ENCODE data around the gene TIAM1. TPM values are rescaled to one million over a fixed set of nuclear protein-coding genes. Genes with fewer than 3 reads are reported as not detected.

Gene TIAM1
- total RNA-seq, 4 donors from 2014 or later, result 5.4 to 10.6 (median 6.0) TPM

DNA sequence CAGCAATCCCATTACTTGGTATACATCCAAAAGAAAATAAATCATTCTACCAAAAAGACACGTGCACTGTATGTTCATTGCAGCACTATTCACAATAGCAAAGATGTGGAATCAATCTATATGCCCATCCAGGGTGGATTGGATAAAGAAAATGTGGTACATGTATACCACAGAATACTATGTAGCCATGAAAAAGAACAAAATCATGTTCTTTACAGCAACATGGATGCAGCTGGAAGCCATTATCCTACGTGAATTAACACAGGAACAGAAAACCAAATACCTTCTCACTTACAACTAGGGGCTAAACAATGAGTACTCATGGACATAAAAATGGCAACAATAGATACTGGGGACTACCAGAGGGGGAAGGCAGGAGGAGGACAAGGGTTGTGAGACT lies 147.3 kb downstream of the TIAM1 start:
- intact Hi-C loops (cut with DNase I), result loop anchor here (5.0 kb wide), 1 partner anchor 406 kb away; no protein-coding TSS in a partner anchor
- WGBS, result 79% methylated on average over 2 of the region's 2 CpGs

DNA sequence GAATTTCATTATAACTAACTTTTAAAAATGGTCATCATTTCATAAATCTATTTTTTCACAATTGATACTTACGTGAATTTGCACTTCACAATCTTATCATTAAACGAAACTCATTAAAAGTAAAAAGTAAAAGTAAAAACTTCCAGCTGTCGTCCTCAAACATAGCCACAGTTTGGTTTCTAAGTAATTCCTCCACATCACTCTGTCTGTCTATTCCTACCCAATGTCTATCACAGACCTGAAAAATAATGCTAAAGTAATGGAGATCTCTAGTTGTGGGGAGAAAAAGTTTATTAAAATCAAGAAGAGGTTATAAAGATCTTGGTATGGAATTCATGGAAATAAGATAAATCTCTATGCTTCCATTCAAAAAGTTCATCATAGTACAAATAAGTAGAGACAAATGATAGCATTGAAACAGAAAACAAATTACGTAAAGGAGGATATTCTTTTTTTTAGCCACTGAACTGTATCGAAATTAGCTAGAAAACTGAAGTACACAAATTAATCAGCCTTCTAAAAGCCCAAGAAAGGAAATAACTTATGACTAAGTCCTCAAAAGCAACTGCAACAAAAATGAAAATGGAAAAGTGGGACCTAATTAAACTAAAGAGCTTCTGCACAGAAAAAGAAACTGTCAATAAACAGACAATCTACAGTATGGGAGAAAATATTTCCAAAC lies 148.6 kb downstream of the TIAM1 start:
- H3K36me3 ChIP-seq, result no peaks in the 10 kb centered on the region
- no peaks in the 10 kb centered on the region for H3K9me3 ChIP-seq
- no peak overlapping the region for H3K27ac ChIP-seq (replicated peaks in 1 of 4)
- H3K4me1 ChIP-seq, result no peaks in the 10 kb centered on the region
- no peak for TF ChIP-seq POLR2A (IDR thresholded peaks at IDR 0.05; ENCODE audit: low read depth)
- no peak for TF ChIP-seq EP300 (IDR thresholded peaks at IDR 0.05)
- no peak for TF ChIP-seq POLR2AphosphoS5 (IDR thresholded peaks at IDR 0.05)
- TF ChIP-seq, protein P1, sequence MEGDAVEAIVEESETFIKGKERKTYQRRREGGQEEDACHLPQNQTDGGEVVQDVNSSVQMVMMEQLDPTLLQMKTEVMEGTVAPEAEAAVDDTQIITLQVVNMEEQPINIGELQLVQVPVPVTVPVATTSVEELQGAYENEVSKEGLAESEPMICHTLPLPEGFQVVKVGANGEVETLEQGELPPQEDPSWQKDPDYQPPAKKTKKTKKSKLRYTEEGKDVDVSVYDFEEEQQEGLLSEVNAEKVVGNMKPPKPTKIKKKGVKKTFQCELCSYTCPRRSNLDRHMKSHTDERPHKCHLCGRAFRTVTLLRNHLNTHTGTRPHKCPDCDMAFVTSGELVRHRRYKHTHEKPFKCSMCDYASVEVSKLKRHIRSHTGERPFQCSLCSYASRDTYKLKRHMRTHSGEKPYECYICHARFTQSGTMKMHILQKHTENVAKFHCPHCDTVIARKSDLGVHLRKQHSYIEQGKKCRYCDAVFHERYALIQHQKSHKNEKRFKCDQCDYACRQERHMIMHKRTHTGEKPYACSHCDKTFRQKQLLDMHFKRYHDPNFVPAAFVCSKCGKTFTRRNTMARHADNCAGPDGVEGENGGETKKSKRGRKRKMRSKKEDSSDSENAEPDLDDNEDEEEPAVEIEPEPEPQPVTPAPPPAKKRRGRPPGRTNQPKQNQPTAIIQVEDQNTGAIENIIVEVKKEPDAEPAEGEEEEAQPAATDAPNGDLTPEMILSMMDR (IDR thresholded peaks at IDR 0.05), result no peak
- no peak overlapping the region for H3K4me3 ChIP-seq
- 68% methylated on average over 5 of the region's 5 CpGs for WGBS
- peaks cover 0 to 19% (median 0%) of the 10 kb centered on the region in 4 donors for H3K27me3 ChIP-seq
- intact Hi-C loops (cut with DNase I), result loop anchor here (5.0 kb wide), 1 partner anchor 407 kb away; no protein-coding TSS in a partner anchor
- no peak for DNase-seq (ENCODE audit: extremely low spot score)

More for the DNA sequence above, 147.3 kb downstream of the TIAM1 start:
- Histone ChIP-seq H3K4me3 (no peak overlapping the region), H3K36me3 (no peaks in the 10 kb centered on the region), H3K9me3 (no peaks in the 10 kb centered on the region), H3K27me3 (peaks cover 0 to 19% (median 0%) of the 10 kb centered on the region in 4 donors), H3K4me1 (peaks cover 0 to 4% (median 0%) of the 10 kb centered on the region in 4 donors), H3K27ac (replicated peaks in 1 of 4) (no peak overlapping the region)
- DNase-seq (ENCODE audit: extremely low spot score), result no peak
- TF ChIP-seq POLR2AphosphoS5 (IDR thresholded peaks at IDR 0.05), result no peak
- TF ChIP-seq, protein P1 (IDR thresholded peaks at IDR 0.05), result no peak
- TF ChIP-seq EP300 (IDR thresholded peaks at IDR 0.05), result no peak
- no peak for TF ChIP-seq POLR2A (IDR thresholded peaks at IDR 0.05; ENCODE audit: low read depth)

DNA sequence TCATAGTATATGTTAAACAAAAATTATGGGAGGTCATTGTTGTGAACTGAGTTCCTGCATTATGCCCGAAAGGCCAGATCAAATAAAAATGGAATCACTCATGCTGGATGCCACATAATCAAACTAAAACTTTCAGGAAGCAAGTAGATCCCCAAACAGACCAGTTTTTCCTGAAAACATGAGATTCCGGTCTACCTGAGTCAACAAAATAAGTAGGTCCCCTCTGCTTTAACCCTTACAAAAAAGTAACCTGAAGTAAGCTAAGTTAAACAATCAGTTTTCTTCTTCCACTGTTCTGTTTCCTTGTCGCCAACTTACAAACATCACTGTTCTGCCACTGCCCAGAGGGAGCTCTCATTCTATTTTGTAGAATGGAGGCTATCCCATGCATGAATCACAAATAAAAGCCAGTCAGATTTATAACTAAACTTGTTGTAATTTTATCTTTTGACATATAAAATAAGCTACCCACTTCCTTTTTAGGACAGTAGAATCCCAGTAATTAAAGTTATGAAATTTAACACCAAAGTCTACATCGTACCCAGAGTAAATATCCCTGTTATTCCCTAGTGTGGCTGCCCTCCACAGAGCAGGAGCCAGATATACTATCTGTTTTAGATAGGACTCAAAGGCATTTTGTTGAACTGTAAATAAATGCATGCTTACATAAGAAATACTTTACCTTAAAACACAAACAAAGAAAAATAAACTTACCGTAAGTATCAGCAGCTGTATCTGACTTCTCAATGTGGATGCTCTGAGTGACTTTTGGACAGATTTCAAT lies 149.4 kb downstream of the TIAM1 start:
- Histone ChIP-seq H3K27ac (replicated peaks in 1 of 4) (no peak overlapping the region), H3K36me3 (no peaks in the 10 kb centered on the region), H3K4me1 (no peaks in the 10 kb centered on the region), H3K27me3 (peaks cover 0 to 19% (median 0%) of the 10 kb centered on the region in 4 donors), H3K4me3 (no peak overlapping the region), H3K9me3 (no peaks in the 10 kb centered on the region)
- no peak for TF ChIP-seq EP300 (IDR thresholded peaks at IDR 0.05)
- no peak for TF ChIP-seq POLR2AphosphoS5 (IDR thresholded peaks at IDR 0.05)
- TF ChIP-seq POLR2A (IDR thresholded peaks at IDR 0.05; ENCODE audit: low read depth), result no peak
- TF ChIP-seq, protein P1 (IDR thresholded peaks at IDR 0.05), result no peak
- 92% methylated on average over 5 of the region's 5 CpGs for WGBS
- intact Hi-C loops (cut with DNase I), result loop anchor here (5.0 kb wide), 1 partner anchor 408 kb away; no protein-coding TSS in a partner anchor
- DNase-seq (ENCODE audit: extremely low spot score), result no peak

DNA sequence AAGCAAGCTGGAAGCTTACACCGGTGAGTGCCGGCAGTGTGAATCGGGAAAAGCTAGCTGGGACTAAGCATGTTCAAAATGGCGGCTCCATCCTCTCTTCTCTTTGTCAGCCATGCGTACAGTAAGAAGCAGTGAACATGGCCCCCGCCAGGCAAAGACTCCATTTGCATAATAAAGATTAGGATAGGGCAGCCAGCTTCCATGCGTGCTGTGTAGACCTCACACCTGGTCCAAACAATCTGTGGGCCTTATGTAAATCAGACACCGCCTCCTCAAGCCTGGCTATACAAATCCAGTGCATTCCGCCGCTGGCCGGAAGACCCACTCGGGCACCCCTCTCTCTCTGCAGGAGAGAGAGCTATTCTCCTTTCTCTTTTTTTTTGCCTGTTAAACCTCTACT lies 150.3 kb downstream of the TIAM1 start:
- no peak for DNase-seq (ENCODE audit: extremely low spot score)
- H3K4me3 ChIP-seq, result no peak overlapping the region
- TF ChIP-seq, protein P1 (IDR thresholded peaks at IDR 0.05), result no peak
- TF ChIP-seq POLR2AphosphoS5 (IDR thresholded peaks at IDR 0.05), result no peak
- no peak for TF ChIP-seq EP300 (IDR thresholded peaks at IDR 0.05)
- TF ChIP-seq POLR2A (IDR thresholded peaks at IDR 0.05; ENCODE audit: low read depth), result no peak
- H3K4me1 ChIP-seq, result no peaks in the 10 kb centered on the region
- intact Hi-C loops (cut with DNase I), result no loop called here
- H3K36me3 ChIP-seq, result no peaks in the 10 kb centered on the region
- H3K9me3 ChIP-seq, result no peaks in the 10 kb centered on the region
- no peak overlapping the region for H3K27ac ChIP-seq (replicated peaks in 1 of 4)
- peaks cover 0 to 14% (median 0%) of the 10 kb centered on the region in 4 donors for H3K27me3 ChIP-seq
- 94% methylated on average over 12 of the region's 12 CpGs for WGBS

Measured in esophagus muscularis mucosa (tissue), 4 donors.